ENCODE results near the gene HAGHL. TPM values are rescaled to one million over a fixed set of nuclear protein-coding genes. Genes with fewer than 3 reads are reported as not detected.

The HAGHL gene
- total and polyA plus RNA-seq, 2 of the 8 experiments (the other 6 are each of a cell fraction or from before 2014, with no cell fraction given) = 26.6 to 26.9 TPM

- Histone ChIP-seq H3K79me1 (ENCODE audit: low read depth, low read length) (peaks cover 6% of the 10 kb centered on the region; the same call in 1 of the 2 replicates), H4K91ac (replicated peaks; ENCODE audit: insufficient read length, low read length) (peak overlapping the region; percentile 98), H4K5ac (ENCODE audit: insufficient read length, low read depth, low read length) (peak overlapping the region; percentile 60), H3K4me3 (ENCODE audit: extremely low read depth in 1 of 4, insufficient read depth in 2 of 4, low read depth in 3 of 4, low read length in 4 of 4) (peak overlapping the region; percentile 62 to 81 (median 74)), H3K9ac (replicated peaks in 1 of 4; ENCODE audit: extremely low read depth in 1 of 4, low read depth in 3 of 4, low read length in 3 of 4) (peak overlapping the region; percentile 62 to 94 (median 76)), H3K23ac (ENCODE audit: insufficient read length) (no peak overlapping the region), H2BK12ac (ENCODE audit: low read depth, low read length) (peak overlapping the region; percentile 80; the same call in 1 of the 2 replicates), H3K79me2 (ENCODE audit: control insufficient read depth in 1 of 2, insufficient read depth in 2 of 2, low read length in 2 of 2) (peaks cover 0 to 12% of the 10 kb centered on the region in 2 experiments; a peak in 1 of 4 replicates), H3K27ac (ENCODE audit: low read depth, low read length) (peak overlapping the region; percentile 73), H2BK5ac (ENCODE audit: low read depth, low read length) (peak overlapping the region; percentile 87; the same call in 1 of the 2 replicates), H3K56ac (replicated peaks; ENCODE audit: insufficient read length, low read depth, low read length) (peak overlapping the region; percentile 16), H3K9me3 (ENCODE audit: insufficient read depth in 2 of 2, low read depth in 1 of 2, low read length in 1 of 2) (no peaks in the 10 kb centered on the region), H2BK120ac (replicated peaks; ENCODE audit: low read depth, low read length) (no peak overlapping the region), H3K4ac (replicated peaks; ENCODE audit: insufficient read length, low read depth, low read length) (peak overlapping the region; percentile 91), H2AFZ (ENCODE audit: low read length) (no peak overlapping the region), H4K20me1 (replicated peaks in 1 of 2; ENCODE audit: control insufficient read depth in 1 of 2, insufficient read depth in 2 of 2, low read length in 2 of 2) (peaks cover 4 to 35% of the 10 kb centered on the region in 2 experiments), H3K36me3 (ENCODE audit: control insufficient read depth in 2 of 4, insufficient read depth in 4 of 4, low read length in 3 of 4) (peaks cover 4 to 28% (median 15%) of the 10 kb centered on the region in 4 experiments; a peak in 7 of 8 replicates), H3K14ac (ENCODE audit: insufficient read length) (no peak overlapping the region), H2AK5ac (ENCODE audit: low read depth, low read length) (no peak overlapping the region), H3K4me1 (replicated peaks in 1 of 4; ENCODE audit: control insufficient read depth in 3 of 4, insufficient read depth in 4 of 4, low read length in 3 of 4) (peaks cover 0 to 17% (median 12%) of the 10 kb centered on the region in 4 experiments; a peak in 5 of 7 replicates), H3K23me2 (ENCODE audit: low read depth, low read length) (peaks cover 13% of the 10 kb centered on the region; the same call in 1 of the 2 replicates), H3K4me2 (ENCODE audit: insufficient read depth in 1 of 2, low read depth in 2 of 2, low read length in 2 of 2) (peak overlapping the region; percentile 63 to 95), H2BK20ac (ENCODE audit: low read length) (no peak overlapping the region), H4K8ac (ENCODE audit: extremely low read depth, insufficient read depth, low read length) (peak overlapping the region; percentile 80), H3K18ac (ENCODE audit: extremely low read depth, low read length) (peak overlapping the region; percentile 78), H2BK15ac (ENCODE audit: low read length) (no peak overlapping the region), H3K27me3 (replicated peaks in 1 of 4; ENCODE audit: control insufficient read depth in 3 of 4, extremely low read depth in 1 of 4, insufficient read depth in 3 of 4, low read length in 3 of 4) (no peaks in the 10 kb centered on the region; a peak in 1 of 7 replicates)
- 24% methylated on average over 46 of the region's 57 CpGs; no CpG with 5 or more reads in 1 of the 2 experiments for WGBS, 2 experiments (ENCODE audit: extremely low coverage in 1 of 2, insufficient coverage in 1 of 2, insufficient read length in 1 of 2, insufficient replicate concordance in 2 of 2, low coverage in 1 of 2, low lambda C conversion rate in 2 of 2, missing lambda C conversion rate in 1 of 2)
- peak in 1 of 2 experiments; percentile 60 for DNase-seq (ENCODE audit: low read depth in 1 of 2, low spot score in 2 of 2)
- ChIA-PET CTCF (ENCODE audit: partially characterized antibody) (interaction anchor here (1.2 kb wide), 2 partner anchors 16 to 35 kb away, joined by 4 to 5 read pairs; partner anchors contain the start of gene RHOT2), POLR2A (ENCODE audit: partially characterized antibody) (interaction anchor here (0.8 to 13.3 kb wide), 14 partner anchors 8 to 53 kb away, joined by 3 to 214 read pairs (median 5); partner anchors contain the start of genes ANTKMT, HAGHL, RHBDL1 and RHOT2)
- no peak for FAIRE-seq
- TF ChIP-seq BACH1 (IDR thresholded peaks at IDR 0.05; ENCODE audit: low read length) = 0 out of 2 replicates have a peak, but pooled peaks have one; percentile 19
- TF ChIP-seq BRCA1 (IDR thresholded peaks at IDR 0.05; ENCODE audit: low read depth, low read length) = no peak
- no peak for TF ChIP-seq CBX5 (IDR thresholded peaks at IDR 0.05; ENCODE audit: low read depth, low read length)
- no peak for TF ChIP-seq RFX5 (IDR thresholded peaks at IDR 0.05; ENCODE audit: borderline replicate concordance, low read depth, low read length)
- TF ChIP-seq MAX (IDR thresholded peaks at IDR 0.05) = no peak
- TF ChIP-seq KDM5A (IDR thresholded peaks at IDR 0.05; ENCODE audit: low read length) = 0 out of 2 replicates have a peak, but pooled peaks have one; percentile 38
- 0 out of 4 replicates have a peak, but pooled peaks of 1 of the 2 experiments have one; percentile 19 for TF ChIP-seq SIN3A (conservative IDR thresholded peaks at IDR 0.05 in 1 of 2, IDR thresholded peaks at IDR 0.05 in 1 of 2; ENCODE audit: low read depth in 1 of 2, low read length in 2 of 2)
- TF ChIP-seq NANOG (IDR thresholded peaks at IDR 0.05; ENCODE audit: insufficient read depth, low read depth, low read length, poor library complexity, severe bottlenecking) = no peak
- TF ChIP-seq TEAD4 (IDR thresholded peaks at IDR 0.05; ENCODE audit: low read depth, low read length) = no peak
- TF ChIP-seq TAF1 (IDR thresholded peaks at IDR 0.05; ENCODE audit: low read depth, low read length) = no peak
- no peak for TF ChIP-seq CHD1 (IDR thresholded peaks at IDR 0.05; ENCODE audit: low read depth, low read length)
These were observed 43.4 kb upstream of the HAGHL start for GRCh38 chr16:683396-684070.

All from H1 (cell line).